Mucosa of rectum (tissue), 2 donors: ENCODE data around the gene GFER.

Source experiments
- H3K27ac ChIP-seq, 2 donors: one replicate each; pipeline ENCODE4 v1.7.0; 2013; ENCODE audit warnings: inconsistent platforms in 2 of 2, low read depth in 2 of 2, low read length in 2 of 2
- H3K27me3 ChIP-seq, 2 donors: one replicate each; pipeline ENCODE4 v1.7.0; 2013; ENCODE audit warnings: low read length in 2 of 2; ENCODE audit not compliant: control insufficient read depth in 2 of 2, insufficient read depth in 2 of 2
- H3K36me3 ChIP-seq, 2 donors: one replicate each; pipeline ENCODE4 v1.7.0; 2013; ENCODE audit warnings: low read length in 2 of 2; ENCODE audit not compliant: control insufficient read depth in 2 of 2, insufficient read depth in 2 of 2
- H3K4me1 ChIP-seq, 2 donors: one replicate each; pipeline ENCODE4 v1.7.0; 2013; ENCODE audit warnings: low read length in 2 of 2, mild to moderate bottlenecking in 1 of 2; ENCODE audit not compliant: control insufficient read depth in 2 of 2, insufficient read depth in 2 of 2
- H3K4me3 ChIP-seq, 2 donors: one replicate each; pipeline ENCODE4 v1.7.0; 2013; ENCODE audit warnings: low read length in 2 of 2
- H3K9ac ChIP-seq, 2 donors: one replicate each; pipeline ENCODE4 v1.7.0; 2013; ENCODE audit warnings: low read length in 2 of 2, low read depth in 1 of 2, mild to moderate bottlenecking in 1 of 2
- H3K9me3 ChIP-seq, 2 donors: one replicate each; pipeline ENCODE4 v1.7.0; 2013; ENCODE audit warnings: low read length in 2 of 2; ENCODE audit not compliant: control insufficient read depth in 2 of 2
- donor health status: healthy.
- donor health status: Normal muscosa, but diverticular disease.

Gene GFER

DNA sequence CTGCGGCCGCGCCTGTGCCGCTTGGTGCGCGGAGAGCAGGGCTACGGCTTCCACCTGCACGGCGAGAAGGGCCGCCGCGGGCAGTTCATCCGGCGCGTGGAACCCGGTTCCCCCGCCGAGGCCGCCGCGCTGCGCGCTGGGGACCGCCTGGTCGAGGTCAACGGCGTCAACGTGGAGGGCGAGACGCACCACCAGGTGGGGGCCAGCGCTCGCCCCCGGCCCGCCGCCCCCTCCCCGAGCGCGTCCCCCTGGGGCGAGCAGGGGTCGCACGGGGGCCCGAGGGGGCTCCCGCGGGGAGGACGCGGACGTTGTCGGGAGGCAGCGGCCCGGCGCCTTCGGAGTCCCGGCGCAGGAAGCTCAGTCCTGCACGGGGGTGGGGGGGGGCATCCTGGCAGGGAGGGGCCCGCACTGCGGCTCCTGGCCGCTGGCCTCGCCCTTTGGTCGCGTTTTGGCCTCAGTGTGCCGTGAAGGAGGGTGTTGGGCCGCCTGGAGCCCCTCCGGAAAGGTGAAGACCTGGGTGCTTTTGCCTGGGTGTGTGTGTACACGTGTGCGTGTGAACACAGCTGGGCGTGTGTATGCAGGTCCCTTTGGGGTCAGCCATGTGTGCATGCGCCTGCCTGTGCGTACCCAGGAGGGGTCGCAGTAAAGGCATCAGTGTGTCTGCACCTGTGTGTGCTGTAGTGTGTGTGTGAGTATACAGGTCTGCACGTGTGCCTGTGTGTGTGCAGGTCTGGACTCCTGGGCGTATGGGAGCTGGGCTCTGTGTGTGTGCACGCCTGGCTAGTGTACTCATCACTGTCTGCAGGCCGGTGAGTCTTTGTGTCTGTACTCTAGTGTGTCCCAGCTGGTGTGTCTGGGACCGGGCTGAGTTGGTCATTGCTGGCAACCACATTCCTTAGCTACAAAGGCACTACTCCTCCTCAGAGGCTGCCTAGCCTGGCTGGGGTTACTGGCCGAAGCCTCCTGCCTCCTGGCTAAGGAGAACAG lies 43.3 kb downstream of the GFER start:
- Histone ChIP-seq H3K4me3 (peak overlapping the region; percentile 80 to 81), H3K4me1 (peaks cover 17 to 27% of the 10 kb centered on the region in 2 donors), H3K36me3 (peaks cover 2 to 4% of the 10 kb centered on the region in 2 donors), H3K27ac (peak overlapping the region; percentile 21 to 52), H3K9me3 (no peaks in the 10 kb centered on the region), H3K9ac (peak overlapping the region; percentile 56 to 68), H3K27me3 (no peaks in the 10 kb centered on the region)

DNA sequence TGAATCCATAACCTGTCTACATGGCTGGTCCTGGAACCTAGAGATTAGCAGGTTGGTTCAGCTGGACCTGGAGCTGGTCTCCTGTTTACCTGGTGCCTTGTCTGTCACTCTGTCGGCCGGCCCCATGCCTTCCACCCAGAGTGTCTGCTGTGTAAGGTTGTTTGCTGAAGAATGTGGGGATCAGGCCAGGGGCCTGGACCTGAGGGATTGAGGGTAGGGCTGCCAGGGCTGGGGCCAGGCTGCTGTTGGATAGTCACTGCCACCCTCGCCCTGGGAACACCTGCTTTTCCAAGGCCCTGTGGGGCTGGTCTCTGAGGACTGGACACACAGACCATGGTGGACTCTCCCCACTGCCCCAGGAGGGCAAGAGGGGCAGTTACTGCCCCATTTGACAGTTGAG lies 44.2 kb downstream of the GFER start:
- H3K4me3 ChIP-seq = peak overlapping the region; percentile 80 to 81
- H3K4me1 ChIP-seq = peaks cover 12 to 21% of the 10 kb centered on the region in 2 donors
- H3K27ac ChIP-seq = peak overlapping the region in 1 of 2 donors; percentile 13
- H3K36me3 ChIP-seq = peaks cover 2 to 4% of the 10 kb centered on the region in 2 donors
- no peaks in the 10 kb centered on the region for H3K27me3 ChIP-seq
- H3K9ac ChIP-seq = peak overlapping the region in 1 of 2 donors; percentile 56
- H3K9me3 ChIP-seq = no peaks in the 10 kb centered on the region

DNA sequence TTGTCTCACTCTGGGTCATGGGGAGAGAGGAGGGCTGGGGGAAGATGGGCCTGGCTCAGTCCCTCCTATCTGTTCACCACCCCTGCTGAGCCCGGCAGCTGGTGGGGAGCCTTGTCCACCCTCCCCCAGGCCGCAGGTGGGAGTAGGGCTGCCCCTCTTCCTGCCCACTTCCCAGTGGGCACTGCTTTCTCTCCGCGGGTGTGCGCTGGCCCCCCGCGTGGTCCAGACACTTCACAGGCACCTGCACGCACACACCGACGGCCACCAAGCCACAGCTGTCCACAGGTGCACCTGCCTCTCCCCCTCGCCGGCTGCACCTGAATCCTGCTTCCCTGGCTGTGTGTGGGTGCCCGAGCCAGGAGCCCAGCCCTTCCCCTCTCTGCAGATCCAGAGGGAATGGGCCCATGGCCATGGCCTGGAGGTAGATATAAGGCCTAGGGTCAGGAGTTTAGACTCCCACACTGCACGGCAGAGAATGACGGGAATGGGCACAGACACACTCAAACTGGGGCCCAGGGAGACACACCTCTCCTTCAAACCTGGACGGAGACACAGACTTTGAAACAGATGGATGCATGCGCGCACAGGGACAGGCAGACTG lies 44.7 kb downstream of the GFER start:
- H3K4me1 ChIP-seq = peaks cover 11 to 21% of the 10 kb centered on the region in 2 donors
- H3K27ac ChIP-seq = no peak overlapping the region
- no peak overlapping the region for H3K9ac ChIP-seq

DNA sequence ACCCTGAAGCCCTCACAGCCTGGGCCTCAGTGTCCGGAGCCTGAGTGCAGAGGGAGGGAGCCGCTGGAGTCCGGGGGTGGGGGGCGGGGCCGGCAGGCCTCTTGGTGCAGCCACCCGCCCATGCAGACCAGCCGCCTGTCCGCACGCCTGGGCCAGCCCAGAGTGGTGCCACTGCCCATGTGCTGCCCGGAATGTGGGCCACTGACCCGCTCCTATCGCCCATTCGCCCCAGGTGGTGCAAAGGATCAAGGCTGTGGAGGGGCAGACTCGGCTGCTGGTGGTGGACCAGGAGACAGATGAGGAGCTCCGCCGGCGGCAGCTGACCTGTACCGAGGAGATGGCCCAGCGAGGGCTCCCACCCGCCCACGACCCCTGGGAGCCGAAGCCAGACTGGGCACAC lies 45.4 kb downstream of the GFER start:
- Histone ChIP-seq H3K4me1 (peaks cover 8 to 25% of the 10 kb centered on the region in 2 donors), H3K4me3 (no peak overlapping the region), H3K27me3 (no peaks in the 10 kb centered on the region), H3K36me3 (peaks cover 2 to 4% of the 10 kb centered on the region in 2 donors), H3K9me3 (no peaks in the 10 kb centered on the region), H3K9ac (no peak overlapping the region), H3K27ac (no peak overlapping the region)

More for the DNA sequence above, 44.7 kb downstream of the GFER start:
- Histone ChIP-seq H3K27me3 (no peaks in the 10 kb centered on the region), H3K4me3 (peak overlapping the region in 1 of 2 donors; percentile 44), H3K36me3 (peaks cover 2 to 4% of the 10 kb centered on the region in 2 donors), H3K9me3 (no peaks in the 10 kb centered on the region)

DNA sequence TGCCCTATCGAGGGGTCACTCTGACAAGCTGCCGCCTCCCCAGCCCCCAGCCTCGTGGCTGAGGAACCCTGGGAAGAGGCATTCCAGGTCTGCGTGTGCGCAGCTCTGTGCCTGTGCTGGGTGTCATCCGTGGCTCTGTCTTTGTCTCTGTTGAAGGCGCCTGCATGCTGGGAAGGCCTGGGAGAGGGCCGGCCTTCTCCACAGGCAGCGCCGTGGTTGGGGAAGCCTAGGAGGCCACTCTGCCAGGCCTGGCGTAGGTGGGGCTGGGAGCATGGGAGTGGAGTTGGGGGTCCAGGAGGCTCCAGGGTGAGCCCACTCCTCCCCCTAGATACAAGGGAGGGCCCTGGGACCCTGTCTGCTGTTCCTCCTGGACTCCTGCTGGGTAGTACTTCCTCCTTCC lies 46.0 kb downstream of the GFER start:
- Histone ChIP-seq H3K27ac (no peak overlapping the region), H3K4me1 (peaks cover 12 to 27% of the 10 kb centered on the region in 2 donors), H3K9me3 (no peaks in the 10 kb centered on the region), H3K4me3 (no peak overlapping the region), H3K27me3 (no peaks in the 10 kb centered on the region), H3K36me3 (peaks cover 2 to 4% of the 10 kb centered on the region in 2 donors), H3K9ac (no peak overlapping the region)

DNA sequence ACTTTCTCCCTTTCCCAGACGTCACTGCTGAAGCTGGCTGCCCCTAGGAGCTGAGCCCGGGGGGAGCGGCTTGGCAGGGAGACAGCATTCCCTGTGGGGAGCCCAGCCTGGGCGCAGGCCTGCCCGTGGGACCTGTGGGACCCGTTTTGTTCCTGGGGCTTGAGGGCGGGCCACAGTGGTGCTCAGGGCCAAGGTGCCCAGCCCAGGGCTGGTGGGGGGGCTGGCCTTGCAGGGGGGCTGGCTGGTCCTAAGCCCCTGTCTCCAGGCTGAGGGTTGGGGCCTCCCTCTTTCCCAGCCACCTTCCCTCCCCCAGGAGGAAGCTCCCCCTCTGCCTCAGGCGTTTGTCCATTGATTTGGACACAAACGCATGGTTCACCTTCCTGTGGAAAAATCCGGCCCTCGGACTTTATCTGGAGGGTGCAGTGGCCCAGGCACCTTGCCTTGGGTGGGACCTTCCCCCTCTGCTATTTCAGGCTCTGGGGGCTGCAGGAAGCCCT lies 47.1 kb downstream of the GFER start:
- Histone ChIP-seq H3K4me1 (peaks cover 21 to 33% of the 10 kb centered on the region in 2 donors), H3K4me3 (no peak overlapping the region), H3K9me3 (no peaks in the 10 kb centered on the region), H3K36me3 (peaks cover 2 to 4% of the 10 kb centered on the region in 2 donors), H3K9ac (no peak overlapping the region), H3K27ac (peak overlapping the region; percentile 7 to 9), H3K27me3 (no peaks in the 10 kb centered on the region)

DNA sequence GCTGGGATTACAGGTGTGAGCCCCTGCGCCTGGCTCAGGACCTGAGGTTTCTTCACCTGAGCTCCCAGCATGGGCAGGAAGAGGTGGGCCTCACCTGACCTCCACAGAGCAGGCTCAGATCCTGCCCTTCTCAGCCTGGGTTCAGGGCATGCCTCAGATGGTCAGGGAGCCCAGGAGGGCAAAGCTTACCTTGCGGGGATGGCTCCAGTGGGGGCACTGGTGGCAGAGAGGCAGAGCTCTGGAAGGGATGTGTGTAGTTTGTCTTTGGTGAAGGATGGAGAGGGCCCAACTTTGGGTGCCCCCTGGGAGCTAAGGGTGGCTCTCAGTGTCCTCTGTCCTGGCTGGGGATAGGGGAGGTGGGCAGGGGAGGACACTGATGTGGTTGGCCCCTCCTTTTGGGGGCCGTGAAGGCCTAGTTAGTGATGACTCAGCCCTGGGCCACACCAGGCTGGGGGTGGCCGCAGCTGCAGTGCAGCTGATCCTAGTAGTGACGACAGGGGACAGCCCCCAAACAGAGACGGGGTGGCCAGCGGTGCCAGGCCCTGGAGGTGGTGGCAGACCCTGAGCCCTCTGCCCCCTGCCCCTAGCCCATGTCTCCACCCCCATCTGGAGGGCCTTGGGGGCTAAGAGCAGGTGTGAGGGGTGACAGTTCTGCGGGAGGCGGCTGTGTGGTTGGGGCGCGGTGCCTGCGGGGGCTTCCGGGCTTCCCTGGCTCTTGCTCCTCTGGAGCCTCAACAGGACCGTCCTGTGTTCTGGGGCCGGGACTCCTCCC lies 48.5 kb downstream of the GFER start:
- Histone ChIP-seq H3K4me3 (no peak overlapping the region), H3K9me3 (no peaks in the 10 kb centered on the region), H3K27me3 (no peaks in the 10 kb centered on the region), H3K27ac (peak overlapping the region; percentile 74 to 82), H3K9ac (peak overlapping the region; percentile 3 to 43), H3K36me3 (peaks cover 5 to 10% of the 10 kb centered on the region in 2 donors), H3K4me1 (peaks cover 28 to 36% of the 10 kb centered on the region in 2 donors)

DNA sequence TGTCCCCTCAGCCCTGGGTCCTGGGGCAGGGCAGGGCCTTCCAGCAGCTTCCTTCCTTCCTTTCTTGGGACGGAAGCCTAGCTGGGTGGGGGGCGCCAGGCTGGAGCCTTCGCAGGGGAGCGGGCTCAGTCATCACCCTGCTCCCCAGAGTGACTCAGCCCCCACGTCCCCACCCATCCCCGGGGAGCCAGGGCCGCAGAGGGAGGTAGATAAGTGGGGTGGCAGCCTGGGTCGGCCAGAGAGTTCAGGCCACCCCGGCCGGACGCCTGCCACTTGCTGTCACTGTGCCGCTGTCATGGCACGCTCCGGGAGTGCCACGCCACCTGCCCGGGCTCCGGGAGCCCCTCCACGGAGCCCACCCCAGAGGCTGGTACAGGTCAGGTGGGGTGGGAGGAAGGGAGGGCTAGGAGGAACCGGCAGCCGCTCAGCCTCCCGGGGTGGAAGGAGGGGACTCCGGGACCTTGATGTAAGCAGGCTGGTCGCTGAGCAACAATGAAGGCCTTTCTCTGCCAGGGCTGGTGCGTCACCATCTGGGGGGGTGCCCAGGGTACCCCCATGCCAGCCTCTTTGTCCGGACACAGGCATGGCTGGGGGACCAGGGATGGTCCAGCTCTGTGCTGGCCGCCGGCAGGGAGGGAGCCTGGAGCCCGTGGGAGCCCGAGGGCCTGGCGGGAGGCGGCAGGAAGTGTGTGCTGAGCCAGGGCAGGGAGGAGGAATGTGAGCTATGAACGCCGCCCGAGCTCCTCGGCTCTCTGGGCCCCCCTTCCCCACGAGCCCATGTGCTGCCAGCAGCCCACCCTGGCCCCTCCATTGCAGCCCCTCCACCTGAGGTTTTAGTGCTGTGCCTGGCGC lies 49.3 kb downstream of the GFER start:
- H3K9me3 ChIP-seq = no peaks in the 10 kb centered on the region
- peak overlapping the region; percentile 15 to 35 for H3K4me3 ChIP-seq
- peaks cover 5 to 10% of the 10 kb centered on the region in 2 donors for H3K36me3 ChIP-seq
- H3K4me1 ChIP-seq = peaks cover 28 to 33% of the 10 kb centered on the region in 2 donors
- H3K9ac ChIP-seq = peak overlapping the region in 1 of 2 donors; percentile 43
- H3K27ac ChIP-seq = peak overlapping the region; percentile 74 to 82
- H3K27me3 ChIP-seq = no peaks in the 10 kb centered on the region
